ENCODE measurements around the gene CARD11.

DNA sequence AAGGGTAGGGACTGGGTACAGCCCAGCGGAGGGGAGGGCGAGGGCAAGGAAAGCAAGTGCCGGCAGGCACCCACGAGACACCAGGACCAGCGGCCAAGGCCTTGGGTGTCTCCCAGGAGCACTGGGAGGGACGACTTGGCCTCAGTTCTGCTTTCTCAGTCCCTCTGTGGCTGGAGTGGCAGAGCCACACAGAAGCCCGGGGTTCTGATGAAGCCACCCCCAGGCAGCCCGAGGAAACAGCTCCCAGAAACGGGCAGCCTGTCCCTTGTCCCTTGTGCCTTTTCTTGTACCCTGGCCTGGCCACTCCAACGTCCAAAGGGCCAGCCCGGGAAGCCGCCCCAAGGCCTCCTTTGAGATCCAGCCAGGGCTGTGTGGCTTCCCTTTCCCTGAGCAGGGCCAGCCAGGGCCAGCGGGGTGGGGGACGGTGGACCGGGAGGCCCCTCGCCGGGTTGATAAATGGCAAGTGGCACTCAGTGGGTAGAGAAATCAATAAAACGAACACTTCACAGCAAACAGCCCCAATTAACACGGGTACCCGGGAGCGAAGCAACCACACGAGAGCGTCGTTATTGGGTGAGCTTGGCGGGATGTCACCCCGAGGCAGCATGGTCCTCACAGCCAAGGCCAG lies 129.8 kb downstream of the CARD11 start:
- TF ChIP-seq, protein P1, sequence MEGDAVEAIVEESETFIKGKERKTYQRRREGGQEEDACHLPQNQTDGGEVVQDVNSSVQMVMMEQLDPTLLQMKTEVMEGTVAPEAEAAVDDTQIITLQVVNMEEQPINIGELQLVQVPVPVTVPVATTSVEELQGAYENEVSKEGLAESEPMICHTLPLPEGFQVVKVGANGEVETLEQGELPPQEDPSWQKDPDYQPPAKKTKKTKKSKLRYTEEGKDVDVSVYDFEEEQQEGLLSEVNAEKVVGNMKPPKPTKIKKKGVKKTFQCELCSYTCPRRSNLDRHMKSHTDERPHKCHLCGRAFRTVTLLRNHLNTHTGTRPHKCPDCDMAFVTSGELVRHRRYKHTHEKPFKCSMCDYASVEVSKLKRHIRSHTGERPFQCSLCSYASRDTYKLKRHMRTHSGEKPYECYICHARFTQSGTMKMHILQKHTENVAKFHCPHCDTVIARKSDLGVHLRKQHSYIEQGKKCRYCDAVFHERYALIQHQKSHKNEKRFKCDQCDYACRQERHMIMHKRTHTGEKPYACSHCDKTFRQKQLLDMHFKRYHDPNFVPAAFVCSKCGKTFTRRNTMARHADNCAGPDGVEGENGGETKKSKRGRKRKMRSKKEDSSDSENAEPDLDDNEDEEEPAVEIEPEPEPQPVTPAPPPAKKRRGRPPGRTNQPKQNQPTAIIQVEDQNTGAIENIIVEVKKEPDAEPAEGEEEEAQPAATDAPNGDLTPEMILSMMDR (IDR thresholded peaks at IDR 0.05): no peak
- TF ChIP-seq POLR2AphosphoS5 (IDR thresholded peaks at IDR 0.05; ENCODE audit: low read depth, low read length): no peak
- TF ChIP-seq, protein P2, sequence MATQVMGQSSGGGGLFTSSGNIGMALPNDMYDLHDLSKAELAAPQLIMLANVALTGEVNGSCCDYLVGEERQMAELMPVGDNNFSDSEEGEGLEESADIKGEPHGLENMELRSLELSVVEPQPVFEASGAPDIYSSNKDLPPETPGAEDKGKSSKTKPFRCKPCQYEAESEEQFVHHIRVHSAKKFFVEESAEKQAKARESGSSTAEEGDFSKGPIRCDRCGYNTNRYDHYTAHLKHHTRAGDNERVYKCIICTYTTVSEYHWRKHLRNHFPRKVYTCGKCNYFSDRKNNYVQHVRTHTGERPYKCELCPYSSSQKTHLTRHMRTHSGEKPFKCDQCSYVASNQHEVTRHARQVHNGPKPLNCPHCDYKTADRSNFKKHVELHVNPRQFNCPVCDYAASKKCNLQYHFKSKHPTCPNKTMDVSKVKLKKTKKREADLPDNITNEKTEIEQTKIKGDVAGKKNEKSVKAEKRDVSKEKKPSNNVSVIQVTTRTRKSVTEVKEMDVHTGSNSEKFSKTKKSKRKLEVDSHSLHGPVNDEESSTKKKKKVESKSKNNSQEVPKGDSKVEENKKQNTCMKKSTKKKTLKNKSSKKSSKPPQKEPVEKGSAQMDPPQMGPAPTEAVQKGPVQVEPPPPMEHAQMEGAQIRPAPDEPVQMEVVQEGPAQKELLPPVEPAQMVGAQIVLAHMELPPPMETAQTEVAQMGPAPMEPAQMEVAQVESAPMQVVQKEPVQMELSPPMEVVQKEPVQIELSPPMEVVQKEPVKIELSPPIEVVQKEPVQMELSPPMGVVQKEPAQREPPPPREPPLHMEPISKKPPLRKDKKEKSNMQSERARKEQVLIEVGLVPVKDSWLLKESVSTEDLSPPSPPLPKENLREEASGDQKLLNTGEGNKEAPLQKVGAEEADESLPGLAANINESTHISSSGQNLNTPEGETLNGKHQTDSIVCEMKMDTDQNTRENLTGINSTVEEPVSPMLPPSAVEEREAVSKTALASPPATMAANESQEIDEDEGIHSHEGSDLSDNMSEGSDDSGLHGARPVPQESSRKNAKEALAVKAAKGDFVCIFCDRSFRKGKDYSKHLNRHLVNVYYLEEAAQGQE (IDR thresholded peaks at IDR 0.05; ENCODE audit: insufficient read depth in 1 of 2, low read depth in 2 of 2, low read length in 1 of 2): no peak
- no peak for TF ChIP-seq SIN3A (IDR thresholded peaks at IDR 0.05; ENCODE audit: borderline replicate concordance, insufficient read depth, low read depth, low read length)
- TF ChIP-seq TCF7L2 (IDR thresholded peaks at IDR 0.05; ENCODE audit: low read depth, low read length): no peak
